DMS114 treated with DMSO at 0.1 percent for 48 hours (cell line): ENCODE data around the gene TRIM65.
"Not testable (repeated sequence)": the region's sequence is repeated elsewhere in the genome, so short reads cannot be mapped to it uniquely, and the experiment has no call there.

ENCODE experiments used
- DNase-seq: peaks from one replicate; lab custom pipeline; 2025; ENCODE audit not compliant: unreplicated experiment; lab: John Stamatoyannopoulos, UW

Gene TRIM65

GRCh38 chr17:75876190-75876937 is 20.4 kb downstream of the TRIM65 start:
- no peak for DNase-seq

GRCh38 chr17:75875940-75876189 is 20.9 kb downstream of the TRIM65 start:
- no peak for DNase-seq

- no peak for DNase-seq
These were observed 21.4 kb downstream of the TRIM65 start for GRCh38 chr17:75875182-75875939.

GRCh38 chr17:75874323-75875181 is 22.2 kb downstream of the TRIM65 start:
- DNase-seq, result no peak

GRCh38 chr17:75873587-75874322 is 23.0 kb downstream of the TRIM65 start:
- DNase-seq, result no peak

- DNase-seq, result no peak
These were observed 24.1 kb downstream of the TRIM65 start for GRCh38 chr17:75872434-75873351.

GRCh38 chr17:75870228-75870627 is 26.5 kb downstream of the TRIM65 start:
- DNase-seq, result not testable (repeated sequence)

GRCh38 chr17:75869282-75870141 is 27.2 kb downstream of the TRIM65 start:
- DNase-seq, result no peak

- DNase-seq, result not testable (repeated sequence)
These were observed 27.9 kb downstream of the TRIM65 start for GRCh38 chr17:75868730-75869281.

GRCh38 chr17:75865404-75866188 is 31.2 kb downstream of the TRIM65 start:
- DNase-seq, result not testable (repeated sequence)

GRCh38 chr17:75864887-75865286 is 31.9 kb downstream of the TRIM65 start:
- DNase-seq, result not testable (repeated sequence)

GRCh38 chr17:75864448-75864871 is 32.3 kb downstream of the TRIM65 start:
- DNase-seq, result no peak

GRCh38 chr17:75861927-75862317 is 34.8 kb downstream of the TRIM65 start:
- DNase-seq, result no peak

- not testable (repeated sequence) for DNase-seq
These were observed 37.4 kb downstream of the TRIM65 start for GRCh38 chr17:75859358-75859757.

GRCh38 chr17:75856062-75856756 is 40.5 kb downstream of the TRIM65 start:
- DNase-seq, result peak; percentile 45

GRCh38 chr17:75855310-75856061 is 41.3 kb downstream of the TRIM65 start, which contains the start of gene WBP2:
Gene WBP2 (minus strand): TSS chr17:75855335. CDS start chr17:75855297, 38 bp downstream.
- peak; percentile 99 for DNase-seq
